GM18498 (cell line): ENCODE measurements around the gene ZGLP1.

Experiments
- ATAC-seq: cut with Tn5 transposase; IDR thresholded peaks from one replicate; pipeline ENCODE4 v1.9.1; 2021; ENCODE audit warnings: mild to moderate bottlenecking, moderate library complexity; ENCODE audit not compliant: unreplicated experiment

ZGLP1 gene

DNA sequence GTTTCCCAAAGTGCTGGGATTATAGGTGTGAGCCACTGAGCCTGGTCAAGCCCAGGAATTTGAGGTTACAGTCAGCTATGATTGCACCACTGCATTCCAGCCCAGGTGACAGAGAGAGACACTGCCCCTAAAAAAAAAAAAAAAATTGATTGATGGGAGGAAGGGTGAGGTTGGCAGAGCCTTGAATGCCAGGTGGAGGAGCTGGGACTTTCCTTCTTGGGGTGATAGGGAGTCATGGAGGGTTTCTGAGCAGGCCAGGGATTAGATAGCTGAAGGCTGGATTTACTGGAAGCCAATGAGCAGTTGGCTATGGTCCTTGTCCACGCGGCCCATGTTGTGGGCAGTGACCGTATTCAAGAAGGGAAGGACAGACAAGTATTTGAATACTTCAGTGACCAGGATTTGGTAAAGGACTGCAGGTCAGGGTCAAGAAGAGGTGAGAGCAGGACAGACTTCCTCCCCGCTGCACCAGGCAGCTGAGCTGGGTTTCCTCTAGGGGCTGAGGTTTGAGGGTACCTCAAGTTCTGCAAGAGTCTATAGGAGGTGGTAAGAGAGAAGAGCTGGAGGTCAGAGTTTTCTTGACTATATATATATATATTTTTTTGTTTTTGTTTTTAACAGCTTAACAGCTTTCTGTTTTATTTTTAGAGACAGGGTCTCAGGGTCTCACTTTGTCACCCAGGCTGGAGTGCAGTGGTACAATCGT lies 29.7 kb downstream of the ZGLP1 start:
- ATAC-seq: no peak

GRCh38 chr19:10278935-10279334 lies 30.7 kb downstream of the ZGLP1 start:
- ATAC-seq: no peak

GRCh38 chr19:10277795-10278589 lies 31.6 kb downstream of the ZGLP1 start:
- no peak for ATAC-seq

DNA sequence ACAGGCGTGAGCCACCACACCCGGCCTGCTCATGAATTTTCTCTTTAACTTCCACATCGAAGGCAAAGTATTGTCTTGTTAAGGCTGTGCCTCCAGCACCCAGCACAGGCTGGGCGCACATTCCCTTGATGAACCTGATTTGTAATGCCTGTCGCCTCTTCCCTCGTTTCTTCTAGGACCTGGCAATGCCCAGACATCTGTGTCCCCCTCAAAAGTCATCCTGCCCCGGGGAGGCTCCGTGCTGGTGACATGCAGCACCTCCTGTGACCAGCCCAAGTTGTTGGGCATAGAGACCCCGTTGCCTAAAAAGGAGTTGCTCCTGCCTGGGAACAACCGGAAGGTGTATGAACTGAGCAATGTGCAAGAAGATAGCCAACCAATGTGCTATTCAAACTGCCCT lies 35.0 kb downstream of the ZGLP1 start:
- ATAC-seq: no peak

DNA sequence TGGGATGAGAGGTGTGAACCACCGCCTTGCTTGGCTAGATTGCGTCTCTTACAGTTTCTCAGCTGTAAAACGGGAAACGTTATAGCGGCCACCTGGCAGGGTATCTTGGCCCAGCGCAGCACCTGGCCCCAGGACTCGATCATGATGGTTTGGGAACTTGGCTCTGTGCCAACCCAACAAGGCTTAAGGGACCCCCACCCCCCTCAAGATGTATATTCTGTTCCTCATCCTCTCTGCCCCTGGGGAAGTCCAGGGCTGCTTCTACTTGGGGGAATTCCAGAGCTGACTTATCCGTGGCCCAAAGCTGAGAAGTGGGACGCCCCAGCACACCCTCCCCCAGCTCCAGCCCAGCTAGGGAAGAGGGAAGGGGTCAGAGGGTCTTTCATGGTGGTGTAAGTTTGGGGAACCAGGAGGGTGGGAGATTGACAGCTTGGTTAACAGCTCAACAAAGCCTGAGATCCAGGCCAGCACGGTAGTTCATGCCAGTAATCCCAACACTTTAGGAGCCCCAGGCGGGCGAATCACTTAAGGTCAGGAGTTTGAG lies 38.0 kb downstream of the ZGLP1 start:
- ATAC-seq: peak; percentile 19

GRCh38 chr19:10270616-10271394 lies 38.8 kb downstream of the ZGLP1 start, which contains the start of gene ICAM1:
Gene ICAM1 (plus strand): TSS chr19:10271120. CDS start chr19:10271160, 40 bp downstream.
- ATAC-seq: peak; percentile 47

DNA sequence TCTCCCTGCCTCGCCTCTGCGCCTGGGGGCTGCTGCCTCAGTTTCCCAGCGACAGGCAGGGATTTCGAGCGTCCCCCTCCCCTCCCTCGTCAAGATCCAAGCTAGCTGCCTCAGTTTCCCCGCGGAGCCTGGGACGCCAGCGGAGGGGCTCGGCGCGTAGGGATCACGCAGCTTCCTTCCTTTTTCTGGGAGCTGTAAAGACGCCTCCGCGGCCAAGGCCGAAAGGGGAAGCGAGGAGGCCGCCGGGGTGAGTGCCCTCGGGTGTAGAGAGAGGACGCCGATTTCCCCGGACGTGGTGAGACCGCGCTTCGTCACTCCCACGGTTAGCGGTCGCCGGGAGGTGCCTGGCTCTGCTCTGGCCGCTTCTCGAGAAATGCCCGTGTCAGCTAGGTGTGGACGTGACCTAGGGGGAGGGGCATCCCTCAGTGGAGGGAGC lies 39.4 kb downstream of the ZGLP1 start:
- ATAC-seq: peak; percentile 50

GRCh38 chr19:10269333-10270179 lies 40.1 kb downstream of the ZGLP1 start:
- ATAC-seq: peak; percentile 46

DNA sequence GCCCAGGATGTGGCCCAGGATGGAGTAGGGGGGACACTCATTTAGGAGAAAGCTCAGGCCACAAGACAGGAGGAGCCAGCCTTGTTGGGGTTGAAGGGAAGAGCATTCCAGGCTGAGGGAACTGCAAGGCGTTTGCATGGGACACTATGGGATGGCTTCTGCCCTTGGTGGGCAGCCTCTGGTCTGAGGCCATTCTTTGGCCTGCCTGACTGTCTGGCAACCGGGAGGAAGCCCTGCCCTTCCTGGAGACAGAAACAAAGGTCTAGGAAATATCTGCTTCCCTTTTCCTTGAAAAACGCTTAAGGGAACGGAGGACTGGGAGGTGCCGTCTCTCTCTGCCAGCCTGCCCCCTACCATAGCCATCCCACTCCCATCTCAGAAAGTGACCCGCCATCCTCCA lies 41.5 kb downstream of the ZGLP1 start:
- ATAC-seq: no peak

GRCh38 chr19:10266706-10267105 lies 42.9 kb downstream of the ZGLP1 start:
- no peak for ATAC-seq

- ATAC-seq: no peak
Measured at GRCh38 chr19:10262771-10263170, 46.8 kb downstream of the ZGLP1 start.

GRCh38 chr19:10260141-10260584 lies 49.5 kb downstream of the ZGLP1 start:
- ATAC-seq: no peak

DNA sequence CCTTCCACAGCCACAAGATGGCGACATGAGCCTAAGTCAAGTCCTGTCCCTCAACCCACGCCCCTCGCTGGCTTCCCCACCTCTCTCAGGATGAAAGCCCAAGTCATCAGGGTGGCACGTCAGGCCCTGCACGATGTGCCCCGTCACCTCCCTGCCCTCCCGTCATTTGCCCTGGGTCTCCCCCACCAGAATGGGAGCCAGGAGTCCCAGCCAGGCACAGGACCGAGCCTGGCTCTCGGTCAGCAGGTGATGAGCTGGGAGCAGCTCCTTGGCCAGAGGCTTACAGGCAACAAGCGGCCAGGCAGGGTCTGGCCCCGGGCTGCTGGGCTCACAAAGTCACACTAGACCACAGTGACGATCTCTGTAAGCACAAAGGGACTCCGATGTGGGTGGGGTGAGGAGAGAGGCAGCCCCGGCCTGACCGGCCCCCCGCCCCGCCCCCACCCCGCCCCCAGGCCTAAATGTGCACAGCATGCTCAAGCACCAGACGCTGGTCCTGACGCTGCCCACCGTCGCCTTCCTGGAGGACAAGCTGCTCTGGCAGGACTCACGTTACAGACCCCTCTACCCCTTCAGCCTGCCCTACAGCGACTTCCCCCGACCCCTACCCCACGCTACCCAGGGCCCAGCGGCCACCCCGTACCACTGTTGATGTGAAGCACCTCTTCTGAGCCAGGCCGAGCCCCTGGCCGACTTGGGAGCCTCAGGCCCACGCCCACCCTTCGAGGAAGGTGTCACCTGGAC lies 50.3 kb downstream of the ZGLP1 start:
- no peak for ATAC-seq

- no peak for ATAC-seq
Measured at GRCh38 chr19:10258080-10258710, 51.4 kb downstream of the ZGLP1 start.

DNA sequence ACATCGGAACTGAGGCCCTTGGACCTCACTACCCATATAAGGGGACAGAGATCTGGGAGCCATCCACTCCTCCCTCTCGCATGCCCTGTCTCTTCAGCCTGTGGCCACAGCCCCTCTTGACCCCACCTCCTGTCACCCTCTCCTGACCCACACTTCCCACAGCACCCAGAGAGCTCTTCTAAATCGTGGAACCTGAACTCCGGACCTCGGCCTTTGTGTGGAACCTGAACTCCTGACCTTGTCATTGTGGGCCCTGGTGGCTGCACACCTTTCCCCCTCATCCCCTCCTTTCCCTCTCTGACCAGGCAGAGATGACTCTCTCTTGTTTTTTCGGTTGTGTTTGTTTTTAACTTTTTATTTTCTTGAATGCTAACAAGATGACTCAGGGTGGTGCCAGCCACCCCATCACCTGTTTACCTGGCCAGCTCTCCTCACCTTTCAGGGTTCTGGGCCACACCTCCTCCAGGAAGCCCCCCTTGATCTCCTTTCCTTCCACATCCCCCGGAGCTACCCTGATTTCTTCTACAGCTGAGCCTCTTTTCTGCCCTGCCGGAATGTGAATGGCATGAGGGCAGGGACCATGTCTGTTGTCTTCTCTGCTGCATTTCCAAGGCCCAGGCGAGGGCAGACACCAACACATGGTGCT lies 52.5 kb downstream of the ZGLP1 start:
- no peak for ATAC-seq

DNA sequence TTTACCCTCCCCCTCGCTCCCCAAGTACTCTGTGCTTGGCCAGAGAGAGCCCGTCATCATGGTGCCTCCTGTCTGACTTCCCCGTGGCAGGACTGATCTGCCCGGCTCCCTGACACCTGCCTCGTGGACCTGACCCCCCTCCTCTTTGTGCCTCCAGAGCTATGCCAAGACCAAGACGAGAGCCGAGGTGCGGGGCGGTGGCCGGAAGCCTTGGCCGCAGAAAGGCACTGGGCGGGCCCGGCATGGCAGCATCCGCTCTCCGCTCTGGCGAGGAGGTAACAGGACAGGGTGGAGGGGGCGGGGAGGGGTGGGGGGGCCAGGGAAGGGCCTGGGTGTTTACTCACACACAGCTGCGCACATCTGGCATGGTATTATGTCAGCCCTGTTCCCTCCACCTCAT lies 53.1 kb downstream of the ZGLP1 start:
- no peak for ATAC-seq

DNA sequence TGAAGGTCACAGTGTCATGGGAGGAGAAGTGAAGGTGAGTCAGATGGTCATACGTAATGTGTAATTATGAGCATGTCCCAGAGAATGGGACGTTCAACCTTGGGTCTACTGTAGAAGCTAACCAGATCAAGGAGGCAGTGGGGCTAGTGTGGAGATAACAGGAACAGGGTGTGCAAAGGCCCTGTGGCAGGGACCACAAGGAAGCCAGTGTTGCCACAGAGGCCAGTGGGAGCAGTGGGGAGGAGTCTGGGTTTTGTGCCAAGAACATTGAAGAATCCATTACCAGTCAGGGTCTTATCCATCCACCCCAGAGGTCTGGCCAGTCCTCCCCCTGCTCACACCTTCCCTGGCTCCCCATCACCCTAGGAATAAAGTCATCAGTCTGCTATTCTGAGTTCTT lies 54.3 kb downstream of the ZGLP1 start:
- no peak for ATAC-seq
